Motor neuron (in vitro differentiated cells): ENCODE measurements around the gene SNRNP200. TPM values are rescaled to one million over a fixed set of nuclear protein-coding genes. Genes with fewer than 3 reads are reported as not detected.

ENCODE experiments used
- ATAC-seq, 8 experiments: fragments of 200-7000 bp; cut with Tn5 transposase; replicated peaks in 6 of 8; 2 replicates each; pipeline ENCODE4 v1.8.0; 2021; ENCODE audit warnings: mild to moderate bottlenecking in 8 of 8, moderate library complexity in 8 of 8
- H3K27ac ChIP-seq, 2 donors: fragments of 250-450 bp; sonication (Bioruptor Pico); 2 replicates each; pipeline ENCODE4 v1.9.0; 2021; ENCODE audit warnings: antibody characterized with exemption in 2 of 2, mild to moderate bottlenecking in 2 of 2, moderate library complexity in 1 of 2
- H3K4me1 ChIP-seq, 2 donors: fragments of 250-450 bp; sonication (Bioruptor Pico); replicated peaks in 1 of 2; 2 replicates each; pipeline ENCODE4 v1.6.1; 2021; ENCODE audit warnings: antibody characterized with exemption in 2 of 2, mild to moderate bottlenecking in 2 of 2, moderate library complexity in 1 of 2
- H3K4me3 ChIP-seq, 5 donors: fragments of 250-450 bp; sonication (Bioruptor Pico); 2 replicates each; pipeline ENCODE4 v1.9.0; 2021; ENCODE audit warnings: antibody characterized with exemption in 5 of 5, mild to moderate bottlenecking in 5 of 5, moderate library complexity in 4 of 5
- WGBS, 10 experiments: fragments of 450-650 bp; shearing (Covaris generic); methylation state at CpG; one replicate each; pipeline ENCODE4 v1.0.0; 2022; 5-methylcytosine and 5-hydroxymethylcytosine counted together
- in situ Hi-C, 9 experiments: fragments of 400-800 bp; cut with MboI; loops; one replicate each; pipeline ENCODE4 v1.15.0; 2021; ENCODE audit warnings: low sequenced_read_pairs in 9 of 9, low pct_unique_long_range_greater_than_20kb in 2 of 9; ENCODE audit not compliant: unreplicated experiment in 9 of 9
- total RNA-seq, 8 experiments: library from RNA; unstranded; fragments of 300-600 nt; gene quantifications; 2 replicates each; pipeline versions ENCODE4 v1.2.3 to v1.2.4, GENCODE V29; 2022

The SNRNP200 gene
- total RNA-seq, 8 experiments from 2014 or later = 50.1 to 150 (median 97.9) TPM

GRCh38 chr2:96336104-96336775 lies 30.9 kb upstream of the SNRNP200 start:
- ATAC-seq = peak in 2 of 8 experiments; percentile 1 to 2
- Histone ChIP-seq H3K4me1 (peaks cover 0 to 6% of the 10 kb centered on the region in 2 donors), H3K4me3 (peak overlapping the region; percentile 68 to 91 (median 77)), H3K27ac (no peak overlapping the region)
- in situ Hi-C loops = no loop called here
- 0 to 50% (median 11%) methylated on average over 2 to 13 of the region's 15 CpGs; no CpG with 5 or more reads in 1 of the 10 experiments for WGBS, 10 experiments

GRCh38 chr2:96333708-96334107 lies 28.4 kb upstream of the SNRNP200 start:
- Histone ChIP-seq H3K4me3 (no peak overlapping the region), H3K27ac (no peak overlapping the region), H3K4me1 (peaks cover 0 to 6% of the 10 kb centered on the region in 2 donors)
- no peak for ATAC-seq
- in situ Hi-C loops = no loop called here
- 0 to 100% (median 90%) methylated on average over 1 to 2 of the region's 3 CpGs; no CpG with 5 or more reads in 5 of the 10 experiments for WGBS, 10 experiments

GRCh38 chr2:96330407-96330806 lies 25.1 kb upstream of the SNRNP200 start:
- no peak overlapping the region for H3K27ac ChIP-seq
- in situ Hi-C loops = no loop called here
- ATAC-seq = no peak
- 13 to 100% (median 100%) methylated on average over 1 of the region's 1 CpG; no CpG with 5 or more reads in 5 of the 10 experiments for WGBS, 10 experiments
- H3K4me1 ChIP-seq = no peaks in the 10 kb centered on the region
- no peak overlapping the region for H3K4me3 ChIP-seq

DNA sequence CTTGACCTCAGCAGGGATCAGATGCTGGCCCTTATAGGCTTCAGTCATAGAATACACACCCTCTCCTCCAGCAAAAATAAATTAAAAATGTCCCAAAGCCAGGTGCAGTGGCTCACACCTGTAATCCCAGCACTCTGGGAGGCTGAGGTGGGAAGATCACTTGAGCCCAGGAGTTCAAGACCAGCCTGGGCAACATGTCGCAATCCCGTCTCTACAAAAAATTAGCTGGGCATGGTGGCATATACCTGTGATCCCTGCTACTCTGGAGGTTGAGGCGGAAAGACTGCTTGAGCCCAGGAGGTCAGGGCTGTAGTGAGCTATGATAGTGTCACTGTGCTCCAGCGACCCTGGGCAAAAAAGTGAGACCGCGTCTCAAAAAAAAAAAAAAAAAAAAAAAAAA lies 24.5 kb upstream of the SNRNP200 start:
- no peak for ATAC-seq
- no peak overlapping the region for H3K4me3 ChIP-seq
- no peaks in the 10 kb centered on the region for H3K4me1 ChIP-seq
- 72 to 100% (median 100%) methylated on average over 1 to 3 of the region's 6 CpGs; no CpG with 5 or more reads in 4 of the 10 experiments for WGBS, 10 experiments
- H3K27ac ChIP-seq = no peak overlapping the region
- in situ Hi-C loops = no loop called here

DNA sequence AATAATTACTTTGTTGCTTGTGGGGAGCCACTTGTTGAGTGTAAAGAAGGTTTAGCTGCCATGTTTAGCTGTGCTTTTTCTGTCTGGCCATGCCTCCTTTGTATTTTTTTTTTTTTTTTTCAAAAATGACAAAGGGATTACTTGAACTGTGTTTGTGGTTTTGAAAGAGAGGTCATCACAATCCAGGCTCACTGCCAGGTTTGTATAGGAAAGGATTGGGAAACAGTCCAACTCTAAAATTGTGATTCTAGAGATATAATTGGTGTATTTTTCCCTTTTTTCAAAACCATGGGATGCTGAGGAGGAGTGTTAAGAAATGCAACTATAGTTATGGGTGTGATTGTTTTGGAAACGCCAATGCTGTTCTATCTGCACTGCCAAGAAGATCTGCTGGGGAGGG lies 24.1 kb upstream of the SNRNP200 start:
- Histone ChIP-seq H3K27ac (no peak overlapping the region), H3K4me1 (no peaks in the 10 kb centered on the region), H3K4me3 (no peak overlapping the region)
- WGBS, 10 experiments = 17 to 100% (median 67%) methylated on average over 1 of the region's 1 CpG; no CpG with 5 or more reads in 3 of the 10 experiments
- in situ Hi-C loops = no loop called here
- no peak for ATAC-seq

GRCh38 chr2:96326990-96327820 lies 21.9 kb upstream of the SNRNP200 start:
- no peak overlapping the region for H3K4me3 ChIP-seq
- 83 to 100% (median 94%) methylated on average over 1 to 7 of the region's 21 CpGs; no CpG with 5 or more reads in 2 of the 10 experiments for WGBS, 10 experiments
- no peak overlapping the region for H3K27ac ChIP-seq
- H3K4me1 ChIP-seq = no peaks in the 10 kb centered on the region
- no peak for ATAC-seq
- in situ Hi-C loops = no loop called here

- no peak for ATAC-seq
- no peaks in the 10 kb centered on the region for H3K4me1 ChIP-seq
- H3K4me3 ChIP-seq = no peak overlapping the region
- WGBS, 10 experiments = 92 to 100% (median 97%) methylated on average over 1 to 7 of the region's 8 CpGs; no CpG with 5 or more reads in 2 of the 10 experiments
- no peak overlapping the region for H3K27ac ChIP-seq
- in situ Hi-C loops = no loop called here
Observed at GRCh38 chr2:96326564-96326963, 21.2 kb upstream of the SNRNP200 start.

DNA sequence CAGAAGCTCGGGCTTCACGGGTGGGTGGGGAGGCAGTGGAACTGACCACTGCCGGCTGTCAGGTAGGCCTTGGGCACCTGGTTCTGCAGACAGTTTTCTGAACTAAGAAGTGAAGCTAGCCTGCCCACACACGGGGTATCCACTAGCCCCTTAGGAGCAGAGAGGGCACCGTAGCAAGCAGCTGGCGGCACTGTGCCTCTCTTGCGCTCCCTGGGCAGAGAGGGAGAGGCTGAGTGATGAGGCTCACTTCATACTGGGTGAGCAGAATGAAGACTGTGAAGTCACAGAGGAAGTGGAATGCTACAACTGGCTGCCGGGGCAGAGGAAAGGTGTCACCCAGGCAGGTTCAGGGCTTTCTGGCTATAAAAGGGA lies 20.5 kb upstream of the SNRNP200 start:
- Histone ChIP-seq H3K4me1 (peaks cover 0 to under 1% of the 10 kb centered on the region in 2 donors), H3K27ac (no peak overlapping the region), H3K4me3 (no peak overlapping the region)
- WGBS, 10 experiments = 80 to 100% (median 90%) methylated on average over 1 to 5 of the region's 8 CpGs; no CpG with 5 or more reads in 6 of the 10 experiments
- in situ Hi-C loops = no loop called here
- ATAC-seq = no peak

DNA sequence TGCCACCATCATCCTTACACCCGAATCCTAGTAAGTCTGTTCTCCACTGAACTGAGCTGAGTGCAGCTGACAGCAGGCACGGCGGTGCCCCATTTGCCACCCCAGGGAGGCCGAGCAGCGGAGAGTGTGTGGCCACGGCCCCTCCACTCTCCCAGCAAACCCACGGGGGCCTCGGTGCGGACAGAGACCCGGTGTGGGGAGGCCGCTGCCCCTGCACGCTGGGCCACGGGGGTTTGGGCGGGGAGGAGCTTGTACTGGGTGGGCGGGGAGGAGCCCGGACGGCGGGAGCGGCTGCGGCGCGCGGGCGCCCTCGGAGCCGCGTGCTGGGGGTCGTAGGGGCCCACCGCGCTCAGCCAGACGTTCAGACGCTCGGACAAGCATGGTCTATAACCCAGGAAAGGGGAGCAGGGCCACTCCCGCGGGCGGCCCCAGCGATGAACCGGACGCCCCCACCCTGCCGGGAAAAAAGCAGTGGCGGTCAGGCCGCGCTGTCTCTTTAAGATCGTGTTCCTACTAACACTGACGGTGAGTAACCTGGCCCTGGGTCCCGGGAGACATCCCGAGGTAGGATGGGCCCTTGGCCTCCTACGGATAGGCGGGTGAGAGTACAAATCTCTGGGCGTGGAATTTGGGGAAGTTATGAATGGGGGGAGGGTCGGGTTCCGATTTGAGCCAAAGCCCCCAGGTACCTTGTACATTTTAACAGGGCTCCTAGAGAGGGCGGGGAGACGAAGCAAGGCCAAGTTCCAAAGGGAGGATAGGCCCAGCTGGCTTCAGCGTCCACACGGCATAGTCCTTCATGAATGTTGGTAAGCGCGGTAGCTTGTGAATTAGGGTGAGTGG lies 19.9 kb upstream of the SNRNP200 start, which contains the start of gene ITPRIPL1:
Gene ITPRIPL1 (plus strand): TSS at position 277 of the 843 bp plus-strand sequence. CDS start 523 bp downstream, at position 800.
- peak within 1 kb of the TSS; percentile 3 to 31 (median 27) for H3K4me3 ChIP-seq
- peaks cover 0 to 3% of the 10 kb centered on the region in 2 donors for H3K4me1 ChIP-seq
- 7 to 37% (median 12%) methylated on average over 2 to 10 of the region's 58 CpGs; no CpG with 5 or more reads in 5 of the 10 experiments for WGBS, 10 experiments
- ATAC-seq = peak in 6 of 8 experiments; percentile 12 to 46 (median 26)
- no peak within 1 kb of the TSS for H3K27ac ChIP-seq
- in situ Hi-C loops = no loop called here

DNA sequence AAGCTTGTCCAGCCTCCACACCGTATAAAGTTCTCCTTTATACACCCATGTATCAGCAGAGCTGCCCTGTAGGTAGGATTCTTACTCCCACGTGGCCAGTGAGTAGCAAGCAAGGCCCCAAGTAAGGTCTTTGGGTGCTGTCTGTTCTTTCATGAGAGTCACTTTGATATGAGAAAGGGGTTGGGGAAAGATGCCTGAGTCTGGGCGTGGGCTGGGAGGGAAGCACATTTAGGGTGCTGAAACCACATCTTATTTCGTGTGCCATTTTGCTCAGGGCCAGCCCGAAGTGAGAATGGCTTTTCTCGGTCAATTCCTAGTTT lies 19.3 kb upstream of the SNRNP200 start:
- Histone ChIP-seq H3K4me3 (peak overlapping the region in 2 of 5 donors; percentile 27 to 31), H3K4me1 (peaks cover 0 to 3% of the 10 kb centered on the region in 2 donors), H3K27ac (no peak overlapping the region)
- in situ Hi-C loops = loop anchor here in 1 of 9 experiments (25.0 kb wide), 1 partner anchor 88 kb away; no protein-coding TSS in a partner anchor
- WGBS, 10 experiments = 29 to 100% (median 48%) methylated on average over 1 to 6 of the region's 6 CpGs; no CpG with 5 or more reads in 1 of the 10 experiments
- no peak for ATAC-seq

GRCh38 chr2:96323849-96324248 lies 18.5 kb upstream of the SNRNP200 start:
- in situ Hi-C loops = loop anchor here in 1 of 9 experiments (25.0 kb wide), 1 partner anchor 88 kb away; no protein-coding TSS in a partner anchor
- ATAC-seq = no peak
- WGBS, 10 experiments = 0 to 100% (median 63%) methylated on average over 1 of the region's 1 CpG; no CpG with 5 or more reads in 1 of the 10 experiments
- Histone ChIP-seq H3K27ac (no peak overlapping the region), H3K4me1 (peaks cover 0 to 3% of the 10 kb centered on the region in 2 donors), H3K4me3 (no peak overlapping the region)
